ENCODE data around the gene TRANK1.
"Not testable (repeated sequence)": the region's sequence is repeated elsewhere in the genome, so short reads cannot be mapped to it uniquely, and the experiment has no call there.

TRANK1 gene

GRCh38 chr3:36957063-36957462 is 12.2 kb upstream of the TRANK1 start:
- no peak for DNase-seq (ENCODE audit: low read depth)

DNA sequence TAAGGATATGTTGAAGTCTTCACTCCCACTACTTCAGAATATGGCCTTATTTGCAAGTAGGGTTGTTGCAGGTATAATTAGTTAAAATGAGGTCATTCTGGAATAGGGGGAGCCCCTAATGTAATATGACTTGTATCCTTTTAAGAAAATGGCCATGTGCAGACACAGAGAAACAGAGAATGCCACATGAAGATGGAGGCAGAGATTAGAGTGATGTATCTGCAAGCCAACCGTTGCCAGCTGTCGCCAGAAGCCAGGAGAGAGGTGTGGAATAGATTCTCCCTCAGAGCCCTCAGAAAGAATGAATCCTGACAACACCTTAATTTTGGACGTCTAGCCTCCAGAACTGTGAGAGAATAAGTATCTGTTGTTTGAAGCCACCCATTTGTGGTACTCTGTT is 11.3 kb upstream of the TRANK1 start:
- DNase-seq (ENCODE audit: low read depth): no peak

DNA sequence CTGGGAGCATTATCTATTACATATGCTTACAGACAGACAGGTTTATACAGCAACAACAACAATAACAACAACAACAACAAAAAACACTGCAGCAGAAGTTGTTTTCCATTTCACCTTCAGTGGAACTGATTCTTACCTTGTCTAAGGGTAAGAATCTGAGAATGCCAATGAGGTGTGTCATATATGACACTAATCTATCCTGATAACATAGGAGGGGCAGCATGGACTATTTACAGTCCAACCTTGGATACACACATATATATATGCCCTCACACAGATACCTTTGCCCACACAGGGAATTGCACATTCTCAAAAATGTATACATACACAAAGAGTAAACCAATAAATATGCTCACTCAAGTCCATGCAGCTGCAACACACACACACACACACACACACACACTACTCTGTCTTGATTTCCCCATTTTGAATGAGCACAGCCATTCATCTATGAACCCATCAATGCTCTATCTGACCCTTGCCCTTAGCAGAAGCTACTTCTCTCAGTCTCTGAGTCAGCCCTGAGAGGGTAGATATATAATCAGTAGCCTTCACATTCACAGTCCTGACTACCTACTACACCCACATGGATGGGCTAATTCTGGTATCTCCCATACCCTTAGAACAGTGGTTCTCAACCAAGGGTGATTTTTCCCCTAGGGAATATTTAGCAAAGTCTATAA is 9.7 kb upstream of the TRANK1 start:
- DNase-seq (ENCODE audit: low read depth): no peak

DNA sequence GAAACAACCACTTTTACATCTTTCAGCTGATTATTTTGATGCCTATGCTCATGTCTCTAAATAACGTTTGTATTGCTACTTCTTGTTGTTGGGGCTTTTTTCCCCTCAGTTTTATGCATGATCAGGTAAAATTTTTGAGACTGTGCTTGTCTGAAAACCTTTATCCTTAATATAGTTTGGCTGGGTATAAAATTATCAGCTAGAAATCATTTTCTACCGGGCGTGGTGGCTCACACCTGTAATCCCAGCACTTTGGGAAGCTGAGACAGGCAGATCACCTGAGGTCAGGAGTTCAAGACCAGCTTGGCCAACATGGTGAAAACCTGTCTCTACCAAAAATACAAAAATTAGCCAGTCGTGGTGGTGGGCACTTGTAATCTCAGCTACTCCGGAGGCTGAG is 3.0 kb upstream of the TRANK1 start:
- DNase-seq (ENCODE audit: low read depth): not testable (repeated sequence)

DNA sequence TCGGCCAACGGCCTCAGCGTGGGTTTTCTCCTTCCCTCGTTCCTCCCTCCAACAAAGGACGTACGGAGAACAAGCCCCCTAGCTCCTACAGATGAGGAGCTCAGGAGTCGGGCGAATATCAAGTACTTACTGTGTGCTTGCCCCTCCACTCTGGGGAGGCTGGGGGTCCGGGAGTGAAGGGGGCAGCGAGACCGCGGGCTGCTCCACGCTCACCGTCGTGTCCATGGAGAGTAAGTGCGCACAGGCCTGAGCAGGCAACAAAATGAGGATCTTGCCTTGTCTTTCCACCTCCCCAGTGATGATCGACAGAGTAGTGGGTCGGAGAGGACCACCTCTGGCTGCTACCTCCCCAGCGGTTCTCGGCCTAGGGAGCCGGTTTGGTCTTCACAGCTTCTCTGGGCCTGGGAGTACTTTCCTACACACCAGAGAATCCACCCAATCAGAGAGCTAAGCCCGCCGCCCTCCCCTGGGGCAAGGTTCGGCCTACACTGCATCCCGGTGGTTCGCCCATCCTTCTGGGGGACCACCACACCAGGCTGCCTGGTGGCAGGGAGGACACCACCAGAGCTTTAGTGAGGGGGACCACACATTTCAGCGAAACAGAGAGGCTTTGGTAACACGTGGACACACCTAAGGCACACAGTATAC is 603 bp upstream of the TRANK1 start:
- no peak for DNase-seq (ENCODE audit: low read depth)

- DNase-seq (ENCODE audit: low read depth): no peak
Observed at GRCh38 chr3:36944012-36944640, 728 bp downstream of the TRANK1 start.

DNA sequence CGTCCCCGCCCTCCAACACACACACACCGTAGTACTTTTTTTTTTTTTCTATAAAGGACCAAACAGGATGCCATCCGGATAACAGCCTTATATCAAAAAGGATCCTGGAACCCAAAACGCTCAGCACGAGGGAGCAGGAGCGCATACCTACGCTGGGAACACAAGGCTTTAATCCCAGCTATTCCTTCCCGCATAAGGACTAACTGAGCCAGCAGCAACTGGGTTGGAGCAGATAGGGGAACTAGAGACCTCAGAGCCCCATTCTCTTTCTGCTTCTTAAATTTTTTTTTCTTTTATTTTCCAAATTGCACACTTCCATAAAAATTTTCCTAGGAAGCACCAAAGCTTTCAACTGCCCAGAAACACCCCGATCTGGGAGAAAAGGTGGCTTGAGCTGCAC is 1.3 kb downstream of the TRANK1 start:
- DNase-seq (ENCODE audit: low read depth): no peak

DNA sequence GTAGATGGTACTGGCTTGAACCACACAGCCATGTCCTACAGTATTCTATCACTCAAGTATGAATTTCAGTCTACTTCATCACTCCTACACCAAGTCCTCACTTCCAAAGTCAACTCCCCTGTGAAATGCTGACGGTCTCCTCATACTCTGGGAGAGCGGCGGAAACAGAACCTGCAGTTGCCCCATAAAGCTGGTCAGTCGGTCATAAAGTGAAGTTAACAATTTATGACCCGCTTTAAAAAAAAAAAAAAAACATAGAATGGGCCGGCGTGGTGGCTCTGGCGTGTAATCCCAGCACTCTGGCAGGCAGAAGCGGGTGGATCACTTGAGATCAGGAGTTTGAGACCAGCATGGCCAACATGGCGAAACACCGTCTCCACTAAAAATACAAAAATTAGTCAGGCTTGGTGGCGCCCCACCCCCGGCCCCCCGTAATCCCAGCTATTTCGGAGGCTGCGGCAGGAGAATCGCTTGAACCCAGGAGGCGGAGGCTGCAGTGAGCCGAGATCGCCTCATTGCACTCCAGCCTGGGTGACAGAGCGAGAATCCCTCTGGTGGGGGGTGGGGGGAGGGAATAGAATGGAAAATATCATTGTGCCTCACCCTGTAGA is 2.1 kb downstream of the TRANK1 start:
- DNase-seq (ENCODE audit: low read depth): no peak

DNA sequence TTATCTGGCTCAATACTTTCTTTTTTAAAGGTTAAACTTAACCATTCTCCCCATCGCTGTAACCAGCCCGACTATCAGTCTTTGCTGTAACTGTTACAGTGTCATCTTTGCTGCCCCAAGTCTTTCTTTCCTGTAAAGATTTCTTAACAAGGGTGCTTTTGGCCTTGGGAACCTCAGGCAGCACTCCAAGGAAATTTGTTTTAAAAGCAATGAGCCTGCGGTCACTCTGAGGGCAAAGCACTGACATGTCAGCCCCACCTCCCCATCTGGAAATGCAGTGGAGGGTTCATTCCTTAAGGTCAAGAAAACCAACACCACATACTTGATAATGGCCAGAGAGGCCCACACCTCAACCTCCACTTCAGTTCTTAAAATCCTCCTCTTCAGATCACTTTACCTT is 3.2 kb downstream of the TRANK1 start:
- no peak for DNase-seq (ENCODE audit: low read depth)

DNA sequence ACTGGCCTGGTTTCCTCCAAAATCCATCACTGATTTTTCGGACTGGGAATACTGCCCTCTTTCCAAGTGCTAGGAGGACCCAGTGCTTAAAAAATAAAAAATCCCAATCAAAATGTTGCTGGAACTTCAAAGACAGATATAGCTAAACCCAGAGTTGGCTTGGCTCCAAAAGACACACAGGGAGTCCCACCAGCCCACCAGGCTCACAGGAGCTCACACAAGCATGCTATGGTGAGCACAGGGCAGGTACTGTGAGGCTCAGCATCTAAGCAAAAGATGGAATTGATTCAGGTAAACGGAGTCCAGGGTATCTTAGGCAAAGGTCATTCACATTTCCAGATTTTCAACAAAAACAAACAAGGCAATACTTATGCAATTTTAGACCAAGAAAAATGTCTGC is 3.7 kb downstream of the TRANK1 start:
- DNase-seq (ENCODE audit: low read depth): no peak

DNA sequence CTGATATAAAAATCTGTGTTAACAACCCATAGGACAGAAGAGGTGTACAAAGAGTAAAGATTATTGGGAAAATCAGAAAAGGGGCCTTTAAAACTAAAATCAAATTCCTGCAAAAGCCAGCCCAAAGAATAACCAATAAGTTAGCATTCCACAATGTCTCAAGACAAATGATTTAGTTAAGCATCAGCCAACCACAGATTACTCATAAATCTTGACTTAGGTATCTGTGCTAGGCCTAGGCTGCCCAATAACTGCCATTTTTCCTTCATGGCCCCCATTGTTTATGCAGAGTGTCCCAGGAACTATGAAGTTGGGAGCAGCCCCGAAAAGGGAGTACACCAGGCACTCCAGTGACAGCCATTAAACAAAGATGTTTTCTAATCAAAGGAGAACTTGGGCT is 7.4 kb downstream of the TRANK1 start:
- no peak for DNase-seq (ENCODE audit: low read depth)

DNA sequence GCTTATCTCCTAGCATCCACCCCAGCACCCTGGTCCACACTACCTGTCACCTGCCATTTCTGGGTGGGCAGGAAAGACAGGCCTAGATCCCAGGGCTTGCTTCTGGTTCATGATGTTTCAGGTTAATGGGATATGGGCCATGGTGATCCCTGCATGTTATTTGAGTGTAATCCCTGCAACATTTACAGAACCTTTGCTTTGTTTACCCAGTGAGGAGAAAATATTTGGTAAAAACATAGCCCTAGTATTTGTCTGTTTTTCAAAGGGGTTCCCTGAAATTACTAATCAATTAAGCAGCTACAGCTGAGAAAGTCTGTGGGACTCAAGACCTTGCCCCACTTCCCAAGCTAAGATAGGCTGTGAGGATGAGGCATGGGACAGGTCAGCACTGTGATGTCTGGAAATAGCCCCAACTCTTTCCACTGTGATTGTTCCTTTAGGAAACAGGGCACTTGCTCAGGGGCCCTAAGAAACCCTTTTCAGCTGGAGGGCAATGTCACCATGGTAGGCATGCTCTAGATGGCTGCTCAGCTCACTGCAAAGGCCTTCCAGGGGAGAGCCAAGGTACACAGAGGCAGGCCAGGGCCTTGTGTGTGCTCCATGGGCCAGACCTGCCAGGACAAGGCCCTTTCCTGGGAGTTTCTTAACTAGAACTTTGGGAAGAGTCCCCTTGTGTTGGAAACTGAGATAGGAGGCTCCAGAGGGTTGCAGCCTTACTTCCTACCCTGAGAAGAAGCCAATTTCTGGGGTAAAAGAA is 11.1 kb downstream of the TRANK1 start:
- no peak for DNase-seq (ENCODE audit: low read depth)

GRCh38 chr3:36931424-36931823 is 13.4 kb downstream of the TRANK1 start:
- not testable (repeated sequence) for DNase-seq (ENCODE audit: low read depth)

DNA sequence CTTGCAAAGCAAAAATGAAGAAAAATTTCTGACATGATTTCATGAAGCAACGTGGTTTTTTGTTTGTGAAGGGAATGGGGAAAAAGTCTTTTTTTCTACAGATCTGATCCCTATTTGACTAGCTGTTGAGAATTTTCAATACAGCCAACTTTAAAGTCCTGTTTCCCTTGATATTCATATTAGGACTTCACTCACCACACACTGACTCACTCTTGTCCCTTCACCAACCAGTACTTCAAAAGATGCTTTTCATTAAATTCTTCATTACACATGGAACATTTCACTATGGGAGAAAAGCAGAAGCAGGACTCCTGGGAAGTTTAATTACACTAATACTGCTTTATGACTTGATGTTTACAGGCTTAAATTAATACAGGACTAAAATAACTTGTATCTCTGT is 16.6 kb downstream of the TRANK1 start:
- no peak for DNase-seq (ENCODE audit: low read depth)

GRCh38 chr3:36926292-36926897 is 18.5 kb downstream of the TRANK1 start:
- no peak for DNase-seq (ENCODE audit: low read depth)

- no peak for DNase-seq (ENCODE audit: low read depth)
Observed at GRCh38 chr3:36924744-36925521, 19.9 kb downstream of the TRANK1 start.

DNA sequence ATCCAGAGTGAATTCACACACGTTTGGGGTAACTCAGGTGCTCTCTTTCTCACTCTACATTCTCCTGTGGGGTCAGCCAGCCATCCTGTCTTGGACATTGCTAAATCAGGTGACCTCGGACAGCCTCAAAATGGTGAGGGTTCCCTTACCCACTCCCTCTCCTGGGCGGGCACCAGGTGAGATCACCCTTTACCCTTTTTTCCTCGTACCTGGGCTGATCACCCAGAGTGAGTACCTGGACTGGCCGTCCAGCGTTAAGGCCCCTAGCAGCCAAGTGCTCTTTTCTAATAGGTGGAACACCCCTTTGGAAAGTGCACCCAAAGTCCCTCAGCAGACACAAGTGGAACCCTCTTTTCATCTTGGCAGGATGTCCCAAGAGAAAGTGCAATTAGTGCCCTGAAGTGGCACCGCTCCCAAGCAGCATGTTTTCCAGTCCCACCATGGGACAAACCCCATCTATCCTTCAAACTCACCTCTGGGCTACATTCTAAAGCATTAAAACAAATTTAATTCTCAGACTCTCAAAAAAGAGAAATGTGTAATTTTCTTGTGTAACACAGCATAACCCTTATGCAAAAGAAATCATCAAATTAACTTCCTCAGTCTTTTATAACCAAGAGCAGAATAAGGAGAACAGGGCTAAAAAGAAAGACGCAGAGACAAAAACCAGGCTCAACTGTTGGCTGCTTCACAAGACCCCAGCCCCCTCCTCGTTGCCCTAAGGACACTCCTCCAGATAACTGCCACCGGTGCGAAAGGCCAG is 20.7 kb downstream of the TRANK1 start:
- no peak for DNase-seq (ENCODE audit: low read depth)

GRCh38 chr3:36923523-36923943 is 21.3 kb downstream of the TRANK1 start:
- no peak for DNase-seq (ENCODE audit: low read depth)

GRCh38 chr3:36920884-36921567 is 23.8 kb downstream of the TRANK1 start:
- DNase-seq (ENCODE audit: low read depth): no peak

All from activated gamma-delta T cell treated with anti-CD3 and anti-CD28 coated beads, Interleukin-2, amount 50 U/mL, for 16 hours (primary cell).